HCT116 (cell line): ENCODE data around the gene CFAP57.

Experiments used
- CEBPB ChIP-seq: IDR thresholded peaks from 2 replicates; pipeline ENCODE4 v1.6.1; 2012; ENCODE audit warnings: low read depth
- CTCF ChIP-seq, 3 experiments: fragments of 200-600 bp in 1 of 3; sonication (generic) in 1 of 3; IDR thresholded peaks in 2 of 3; conservative IDR thresholded peaks in 1 of 3; 2 replicates each; pipeline ENCODE4 v1.5.1; 2012 to 2017; ENCODE audit warnings: low read depth in 2 of 3, low read length in 2 of 3, antibody characterized with exemption in 1 of 3, borderline replicate concordance in 1 of 3, control low read depth in 1 of 3, mild to moderate bottlenecking in 1 of 3, mixed read lengths in 1 of 3, mixed run types in 1 of 3, moderate library complexity in 1 of 3; ENCODE audit not compliant: insufficient read depth in 1 of 3
- ELF1 ChIP-seq: IDR thresholded peaks from 2 replicates; pipeline ENCODE4 v1.6.1; 2012; ENCODE audit warnings: low read depth, borderline replicate concordance
- EZH2 ChIP-seq: fragments of 200-600 bp; sonication (generic); IDR thresholded peaks from 2 replicates; pipeline ENCODE4 v1.6.1; 2017; ENCODE audit warnings: antibody characterized with exemption, mixed run types
- EZH2phosphoT487 ChIP-seq: fragments of 200-600 bp; IDR thresholded peaks from 2 replicates; pipeline ENCODE4 v1.6.1; 2018; ENCODE audit warnings: antibody characterized with exemption, borderline replicate concordance
- JUND ChIP-seq: IDR thresholded peaks from 2 replicates; pipeline ENCODE4 v1.6.1; 2012
- POLR2A ChIP-seq: IDR thresholded peaks from 2 replicates; pipeline ENCODE4 v1.7.0; 2011; ENCODE audit warnings: borderline replicate concordance; ENCODE audit not compliant: insufficient read depth, insufficient read length; ENCODE audit errors: extremely low read depth
- POLR2AphosphoS5 ChIP-seq: IDR thresholded peaks from 2 replicates; pipeline ENCODE4 v1.6.1; 2011; ENCODE audit warnings: mild to moderate bottlenecking, low read depth, low read length, moderate library complexity
- SIN3A ChIP-seq: IDR thresholded peaks from 2 replicates; pipeline ENCODE4 v1.6.1; 2012; ENCODE audit warnings: low read depth
- SP1 ChIP-seq: IDR thresholded peaks from 2 replicates; pipeline ENCODE4 v1.6.1; 2012; ENCODE audit warnings: low read depth
- ZNF274 ChIP-seq: fragments of 200-500 bp; sonication (Bioruptor generic); IDR thresholded peaks from 2 replicates; pipeline ENCODE4 v1.6.1; 2014; ENCODE audit warnings: mild to moderate bottlenecking, low read depth, low read length, inconsistent platforms
- TF ChIP-seq, protein P1 (sequence below): IDR thresholded peaks from 2 replicates; pipeline ENCODE4 v1.6.1; 2012
- TF ChIP-seq, protein P2 (sequence below): IDR thresholded peaks from 2 replicates; pipeline ENCODE4 v1.6.1; 2011; ENCODE audit warnings: mild to moderate bottlenecking, low read length, moderate library complexity; ENCODE audit not compliant: insufficient replicate concordance; ENCODE audit errors: extremely low read depth

- TF ChIP-seq CTCF (IDR thresholded peaks at IDR 0.05 in 2 of 3, conservative IDR thresholded peaks at IDR 0.05 in 1 of 3; ENCODE audit: borderline replicate concordance in 1 of 3, insufficient read depth in 1 of 3, low read depth in 2 of 3, low read length in 2 of 3) (no peak), JUND (no peak), CEBPB (no peak), SP1 (no peak), POLR2A (no peak), EZH2 (no peak), SIN3A (no peak), EZH2phosphoT487 (no peak), ZNF274 (no peak), ELF1 (no peak), POLR2AphosphoS5 (no peak)
- TF ChIP-seq, protein P1, sequence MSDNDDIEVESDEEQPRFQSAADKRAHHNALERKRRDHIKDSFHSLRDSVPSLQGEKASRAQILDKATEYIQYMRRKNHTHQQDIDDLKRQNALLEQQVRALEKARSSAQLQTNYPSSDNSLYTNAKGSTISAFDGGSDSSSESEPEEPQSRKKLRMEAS = no peak
- TF ChIP-seq, protein P2, sequence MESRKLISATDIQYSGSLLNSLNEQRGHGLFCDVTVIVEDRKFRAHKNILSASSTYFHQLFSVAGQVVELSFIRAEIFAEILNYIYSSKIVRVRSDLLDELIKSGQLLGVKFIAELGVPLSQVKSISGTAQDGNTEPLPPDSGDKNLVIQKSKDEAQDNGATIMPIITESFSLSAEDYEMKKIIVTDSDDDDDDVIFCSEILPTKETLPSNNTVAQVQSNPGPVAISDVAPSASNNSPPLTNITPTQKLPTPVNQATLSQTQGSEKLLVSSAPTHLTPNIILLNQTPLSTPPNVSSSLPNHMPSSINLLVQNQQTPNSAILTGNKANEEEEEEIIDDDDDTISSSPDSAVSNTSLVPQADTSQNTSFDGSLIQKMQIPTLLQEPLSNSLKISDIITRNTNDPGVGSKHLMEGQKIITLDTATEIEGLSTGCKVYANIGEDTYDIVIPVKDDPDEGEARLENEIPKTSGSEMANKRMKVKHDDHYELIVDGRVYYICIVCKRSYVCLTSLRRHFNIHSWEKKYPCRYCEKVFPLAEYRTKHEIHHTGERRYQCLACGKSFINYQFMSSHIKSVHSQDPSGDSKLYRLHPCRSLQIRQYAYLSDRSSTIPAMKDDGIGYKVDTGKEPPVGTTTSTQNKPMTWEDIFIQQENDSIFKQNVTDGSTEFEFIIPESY = no peak
These were observed 104.5 kb downstream of the CFAP57 start for GRCh38 chr1:43276673-43277072.
